ENCODE measurements around the gene AFDN.
A peak's percentile ranks its signal among the peaks of the same experiment; 100 is the strongest.

AFDN gene

GRCh38 chr6:167856999-167857660 lies 30.4 kb downstream of the AFDN start:
- TF ChIP-seq FOXK2 (IDR thresholded peaks at IDR 0.05) (no peak), FOXA1 (IDR thresholded peaks at IDR 0.05) (no peak), ARNT (IDR thresholded peaks at IDR 0.05) (no peak), BHLHE40 (IDR thresholded peaks at IDR 0.05; ENCODE audit: borderline replicate concordance) (no peak), NFRKB (IDR thresholded peaks at IDR 0.05) (no peak), PKNOX1 (IDR thresholded peaks at IDR 0.05) (no peak), LEF1 (IDR thresholded peaks at IDR 0.05; ENCODE audit: borderline replicate concordance) (no peak), TARDBP (IDR thresholded peaks at IDR 0.05) (no peak), SUZ12 (IDR thresholded peaks at IDR 0.05) (no peak), SP1 (IDR thresholded peaks at IDR 0.05) (no peak), CTBP1 (IDR thresholded peaks at IDR 0.05; ENCODE audit: borderline replicate concordance) (no peak), FOXM1 (IDR thresholded peaks at IDR 0.05; ENCODE audit: borderline replicate concordance) (no peak), HDGF (IDR thresholded peaks at IDR 0.05; ENCODE audit: borderline replicate concordance) (no peak), L3MBTL2 (conservative IDR thresholded peaks at IDR 0.05) (no peak), ZNF384 (IDR thresholded peaks at IDR 0.05) (no peak), ELF4 (IDR thresholded peaks at IDR 0.05) (no peak)
- DNase-seq (ENCODE audit: extremely low spot score) = no peak
- ChIA-PET POLR2A (no interaction called here), CTCF (interaction anchor here (0.7 to 1.5 kb wide), 2 partner anchors 29 to 83 kb away, joined by 3 read pairs; no protein-coding TSS in a partner anchor)

DNA sequence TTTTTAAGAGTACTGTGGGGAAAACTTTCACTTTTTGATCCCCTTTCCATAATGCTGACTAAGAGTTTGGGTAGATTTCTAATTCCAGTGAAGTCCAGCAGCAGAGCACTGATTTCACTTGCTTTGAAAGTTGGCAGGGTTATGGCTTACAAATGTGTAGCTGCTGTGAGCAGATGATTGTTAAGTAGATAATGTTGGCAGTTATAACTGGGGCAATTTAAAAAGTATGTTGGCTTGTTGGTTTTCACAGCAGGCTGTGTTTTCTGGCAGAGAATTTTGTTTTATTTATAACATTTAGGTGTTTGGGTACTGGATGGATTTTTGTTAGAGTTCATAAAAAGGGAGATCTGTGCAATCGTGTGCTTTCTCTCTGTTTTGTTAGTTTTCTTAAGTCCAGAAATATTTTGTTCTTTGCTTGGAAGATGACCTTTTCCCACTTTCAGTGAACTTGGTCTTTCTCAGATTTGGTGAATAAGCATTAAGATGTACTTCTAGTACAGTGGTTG lies 31.4 kb downstream of the AFDN start:
- POLR2A ChIA-PET = no interaction called here
- no peak for DNase-seq (ENCODE audit: extremely low spot score)
- CTCF ChIA-PET = no interaction called here
- TF ChIP-seq ZNF384 (IDR thresholded peaks at IDR 0.05) (no peak), NFRKB (IDR thresholded peaks at IDR 0.05) (no peak), HDGF (IDR thresholded peaks at IDR 0.05; ENCODE audit: borderline replicate concordance) (no peak), TARDBP (IDR thresholded peaks at IDR 0.05) (no peak), SP1 (IDR thresholded peaks at IDR 0.05) (no peak), SUZ12 (IDR thresholded peaks at IDR 0.05) (no peak), LEF1 (IDR thresholded peaks at IDR 0.05; ENCODE audit: borderline replicate concordance) (no peak), ELF4 (IDR thresholded peaks at IDR 0.05) (no peak), FOXA1 (IDR thresholded peaks at IDR 0.05) (peak; percentile 67), CTBP1 (IDR thresholded peaks at IDR 0.05; ENCODE audit: borderline replicate concordance) (peak; percentile 16; the same call in 1 of the 2 replicates), PKNOX1 (IDR thresholded peaks at IDR 0.05) (peak; percentile 70; the same call in 1 of the 2 replicates), ARNT (IDR thresholded peaks at IDR 0.05) (no peak), L3MBTL2 (conservative IDR thresholded peaks at IDR 0.05) (no peak), BHLHE40 (IDR thresholded peaks at IDR 0.05; ENCODE audit: borderline replicate concordance) (no peak), FOXK2 (IDR thresholded peaks at IDR 0.05) (no peak)

DNA sequence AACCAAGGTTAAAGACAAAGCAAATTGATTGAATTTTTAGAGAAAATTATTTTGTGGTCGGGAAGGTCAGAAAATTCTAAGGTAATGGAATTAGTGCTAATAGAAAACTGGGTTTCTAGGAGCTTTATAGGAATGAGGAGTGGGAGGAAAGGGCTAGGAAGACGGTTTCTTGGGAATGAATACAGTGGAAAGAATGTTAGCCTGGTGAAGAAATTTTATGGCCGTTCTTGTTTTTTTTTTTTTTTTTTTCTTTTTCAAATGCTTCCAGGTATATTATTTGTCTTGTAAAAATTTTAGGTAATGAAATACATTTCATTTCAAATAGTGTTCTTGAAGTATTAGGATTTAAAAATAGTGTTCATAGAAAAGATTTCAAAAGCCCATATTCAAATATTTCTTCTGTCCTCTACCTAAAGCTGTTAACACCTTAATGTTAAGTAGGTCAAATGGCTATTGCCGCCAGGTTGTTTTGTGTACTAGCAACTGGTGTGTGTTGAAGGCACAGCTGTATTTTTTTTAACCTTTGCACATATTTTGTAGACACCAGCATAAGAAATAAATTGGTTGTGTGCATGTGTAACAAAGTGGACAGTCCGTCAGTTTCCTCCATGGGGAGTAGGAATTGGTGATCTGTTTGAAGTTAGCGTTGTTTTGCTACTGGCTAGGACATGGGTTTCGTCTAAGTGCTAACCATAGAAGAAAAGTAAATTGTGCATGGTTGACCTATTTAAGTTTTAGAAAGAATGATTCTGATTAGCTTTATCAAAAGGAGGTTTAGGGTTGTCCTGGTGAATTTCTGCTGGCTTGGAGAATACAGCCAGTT lies 32.3 kb downstream of the AFDN start:
- ChIA-PET CTCF (interaction anchor here (0.7 kb wide), 1 partner anchor 331 kb away, joined by 3 read pairs; no protein-coding TSS in a partner anchor), POLR2A (no interaction called here)
- no peak for DNase-seq (ENCODE audit: extremely low spot score)
- no peak for TF ChIP-seq ARNT (IDR thresholded peaks at IDR 0.05)
- peak; percentile 67 for TF ChIP-seq ZNF384 (IDR thresholded peaks at IDR 0.05)

DNA sequence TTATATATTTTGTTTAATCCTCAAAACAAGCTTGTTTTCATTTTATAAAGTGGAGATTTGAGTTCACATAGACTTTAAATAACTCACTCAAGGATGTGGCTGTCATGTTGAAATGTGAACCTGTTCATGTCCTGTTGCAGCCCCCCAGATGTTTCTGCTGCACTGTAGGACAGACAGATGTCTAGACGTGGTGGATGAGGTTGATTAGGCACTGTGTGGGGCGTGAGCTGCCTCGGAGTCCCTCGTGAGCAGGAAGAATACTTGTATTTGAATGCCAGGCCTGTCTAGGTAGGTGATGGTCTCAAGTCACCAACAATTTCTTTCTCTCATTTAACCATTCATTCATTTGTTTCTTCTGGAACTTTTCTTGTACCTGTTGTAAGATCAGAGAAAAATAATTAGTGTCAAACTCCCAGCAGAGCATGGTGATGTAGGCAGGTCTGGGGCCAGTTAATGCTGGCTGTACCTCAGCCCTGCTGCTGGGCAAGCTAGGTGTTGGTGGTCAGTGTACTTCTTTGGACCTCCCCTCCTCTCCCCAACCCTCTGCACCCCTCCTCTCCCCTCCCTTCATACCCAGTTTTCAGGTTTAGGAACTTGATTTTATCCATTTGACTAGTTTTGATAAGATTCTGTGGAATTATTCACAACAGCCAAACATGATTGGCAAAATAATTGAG lies 34.0 kb downstream of the AFDN start:
- no peak for DNase-seq (ENCODE audit: extremely low spot score)

More for the DNA sequence above, 34.0 kb downstream of the AFDN start:
- POLR2A ChIA-PET = no interaction called here
- CTCF ChIA-PET = no interaction called here
- TF ChIP-seq ARNT (IDR thresholded peaks at IDR 0.05) = no peak
- TF ChIP-seq FOXK2 (IDR thresholded peaks at IDR 0.05) = no peak
- TF ChIP-seq FOXA1 (IDR thresholded peaks at IDR 0.05) = no peak
- no peak for TF ChIP-seq NFRKB (IDR thresholded peaks at IDR 0.05)
- TF ChIP-seq BHLHE40 (IDR thresholded peaks at IDR 0.05; ENCODE audit: borderline replicate concordance) = no peak
- no peak for TF ChIP-seq PKNOX1 (IDR thresholded peaks at IDR 0.05)
- no peak for TF ChIP-seq HDGF (IDR thresholded peaks at IDR 0.05; ENCODE audit: borderline replicate concordance)
- TF ChIP-seq L3MBTL2 (conservative IDR thresholded peaks at IDR 0.05) = no peak
- no peak for TF ChIP-seq CTBP1 (IDR thresholded peaks at IDR 0.05; ENCODE audit: borderline replicate concordance)
- TF ChIP-seq ELF4 (IDR thresholded peaks at IDR 0.05) = no peak
- no peak for TF ChIP-seq SP1 (IDR thresholded peaks at IDR 0.05)
- no peak for TF ChIP-seq FOXM1 (IDR thresholded peaks at IDR 0.05; ENCODE audit: borderline replicate concordance)
- no peak for TF ChIP-seq LEF1 (IDR thresholded peaks at IDR 0.05; ENCODE audit: borderline replicate concordance)
- no peak for TF ChIP-seq ZNF384 (IDR thresholded peaks at IDR 0.05)
- no peak for TF ChIP-seq SUZ12 (IDR thresholded peaks at IDR 0.05)
- TF ChIP-seq TARDBP (IDR thresholded peaks at IDR 0.05) = no peak
